Tibial nerve (tissue), 3 donors: ENCODE results near the gene ATP1A2.

Experiments
- CTCF ChIP-seq, 5 experiments: fragments of 200-600 bp in 3 of 5; fragments of 450-650 bp in 2 of 5; sonication (generic) in 3 of 5; IDR thresholded peaks; one replicate each; pipeline ENCODE4 v1.5.1; 2016 to 2019; ENCODE audit warnings: antibody characterized with exemption in 5 of 5, mild to moderate bottlenecking in 3 of 5, moderate library complexity in 2 of 5
- POLR2A ChIP-seq, 2 donors: fragments of 450-650 bp; IDR thresholded peaks; one replicate each; pipeline ENCODE4 v1.6.1; 2017; ENCODE audit warnings: antibody characterized with exemption in 2 of 2, mild to moderate bottlenecking in 2 of 2, moderate library complexity in 2 of 2

- TF ChIP-seq POLR2A (IDR thresholded peaks at IDR 0.05) (peak in 1 of 2 donors; percentile 40), CTCF (IDR thresholded peaks at IDR 0.05) (peak in 2 of 5 experiments; percentile 8 to 17)
Observed at GRCh38 chr1:160070243-160071163, 45.1 kb upstream of the ATP1A2 start.
